HCT116 (cell line): ENCODE data around the gene ERMP1. TPM values are rescaled to one million over a fixed set of nuclear protein-coding genes. Genes with fewer than 3 reads are reported as not detected.

Experiments used
- ATAC-seq: fragments of 200-7000 bp; cut with Tn5 transposase; 2 replicates; pipeline ENCODE4 v1.9.1; 2020; ENCODE audit warnings: mild to moderate bottlenecking, moderate library complexity
- BruUV-seq: library from RNA; stranded (reverse); fragments of 400-500 nt; replicated peaks from 2 replicates; lab custom pipeline; 2021; lab: Mats Ljungman, UMichigan
- CTCF ChIA-PET: fragments of 300-600 bp; sonication (Branson Sonifier 250); formaldehyde crosslinking; loops from one replicate; lab custom pipeline; 2021; ENCODE audit warnings: antibody characterized with exemption; lab: Charles Lee
- POLR2A ChIA-PET: fragments of 300-600, 350-600 bp; sonication (Branson Sonifier 250); formaldehyde crosslinking; loops from one replicate; lab custom pipeline; 2021; ENCODE audit warnings: antibody characterized with exemption; lab: Charles Lee
- RAD21 ChIA-PET, 2 experiments: fragments of 300-600 bp; sonication (Branson Sonifier 250); formaldehyde crosslinking; loops; one replicate each; lab custom pipeline; 2023; ENCODE audit warnings: low total read pairs in 2 of 2; ENCODE audit not compliant: uncharacterized antibody in 2 of 2, unreplicated experiment in 2 of 2, low non-redundant PET in 1 of 2; lab: Charles Lee
- DNase-seq: peaks from one replicate; pipeline ENCODE4 v3.0.0-alpha.2; 2010; ENCODE audit warnings: low read depth, low spot score
- H2AFZ ChIP-seq: fragments of 200-600 bp; shearing (Covaris generic), sonication (generic); 2 replicates; pipeline ENCODE4 v1.6.1; 2017; ENCODE audit warnings: low read depth, mixed run types, mixed read lengths, antibody characterized with exemption, low read length; ENCODE audit not compliant: poor library complexity, severe bottlenecking
- H3K27ac ChIP-seq: 2 replicates; pipeline ENCODE4 v1.5.1; 2012; ENCODE audit warnings: low read depth, low read length
- H3K27me3 ChIP-seq: fragments of 200-600 bp; sonication (generic); 2 replicates; pipeline ENCODE4 v1.6.1; 2016; ENCODE audit warnings: mixed run types, low read length, mixed read lengths; ENCODE audit not compliant: insufficient read depth
- H3K36me3 ChIP-seq, 2 experiments: fragments of 200-500 bp in 1 of 2; fragments of 200-600 bp in 1 of 2; sonication (Bioruptor generic) in 1 of 2; sonication (generic) in 1 of 2; 2 replicates each; pipeline versions ENCODE4 v1.5.1 to v1.6.1; 2014 to 2016; ENCODE audit warnings: low read length in 2 of 2, inconsistent platforms in 1 of 2, mixed read lengths in 1 of 2, mixed run types in 1 of 2; ENCODE audit not compliant: insufficient read depth in 2 of 2, control insufficient read depth in 1 of 2
- H3K4me1 ChIP-seq, 2 experiments: fragments of 200-600 bp in 1 of 2; sonication (generic) in 1 of 2; 2 replicates each; pipeline versions ENCODE4 v1.5.1 to v1.6.1; 2012 to 2017; ENCODE audit warnings: low read length in 2 of 2, inconsistent platforms in 1 of 2, mild to moderate bottlenecking in 1 of 2, mixed read lengths in 1 of 2, mixed run types in 1 of 2, moderate library complexity in 1 of 2; ENCODE audit not compliant: insufficient read depth in 2 of 2, control insufficient read depth in 1 of 2
- H3K4me2 ChIP-seq: fragments of 200-600 bp; sonication (generic); 2 replicates; pipeline ENCODE4 v1.6.1; 2017; ENCODE audit warnings: mixed run types, low read length, mixed read lengths
- H3K4me3 ChIP-seq, 2 experiments: fragments of 200-600 bp in 1 of 2; sonication (generic) in 1 of 2; replicated peaks in 1 of 2; 2 replicates each; pipeline ENCODE4 v1.5.1; 2011 to 2016; ENCODE audit warnings: low read length in 2 of 2, control low read depth in 1 of 2, low read depth in 1 of 2, mild to moderate bottlenecking in 1 of 2, mixed read lengths in 1 of 2, mixed run types in 1 of 2
- H3K79me2 ChIP-seq: fragments of 200-600 bp; sonication (generic); 2 replicates; pipeline ENCODE4 v1.6.1; 2017; ENCODE audit warnings: mild to moderate bottlenecking, mixed run types, low read length, moderate library complexity, mixed read lengths; ENCODE audit not compliant: insufficient read depth
- H3K9ac ChIP-seq: fragments of 200-600 bp; sonication (generic); 2 replicates; pipeline ENCODE4 v1.6.1; 2016; ENCODE audit warnings: low read length, mixed read lengths
- H3K9me2 ChIP-seq: fragments of 200-600 bp; sonication (generic), shearing (Covaris generic); 2 replicates; pipeline ENCODE4 v1.6.1; 2017; ENCODE audit warnings: mixed run types, mild to moderate bottlenecking, moderate library complexity; ENCODE audit not compliant: insufficient read depth
- H3K9me3 ChIP-seq, 2 experiments: fragments of 200-500 bp in 1 of 2; fragments of 200-600 bp in 1 of 2; sonication (Bioruptor generic) in 1 of 2; sonication (generic) in 1 of 2; 2 replicates each; pipeline ENCODE4 v1.6.1; 2014 to 2017; ENCODE audit warnings: low read length in 2 of 2, mixed read lengths in 2 of 2, inconsistent platforms in 1 of 2, low read depth in 1 of 2, mild to moderate bottlenecking in 1 of 2, mixed run types in 1 of 2, moderate library complexity in 1 of 2; ENCODE audit not compliant: control insufficient read depth in 1 of 2, insufficient read depth in 1 of 2
- H4K20me1 ChIP-seq: fragments of 200-600 bp; sonication (generic), shearing (Covaris generic); 2 replicates; pipeline ENCODE4 v1.6.1; 2017; ENCODE audit warnings: mixed run types, mild to moderate bottlenecking, moderate library complexity; ENCODE audit not compliant: insufficient read depth
- ATF3 ChIP-seq: IDR thresholded peaks from 2 replicates; pipeline ENCODE4 v1.6.1; 2012
- CBX3 ChIP-seq: IDR thresholded peaks from 2 replicates; pipeline ENCODE4 v1.6.1; 2012; ENCODE audit warnings: low read depth
- CEBPB ChIP-seq: IDR thresholded peaks from 2 replicates; pipeline ENCODE4 v1.6.1; 2012; ENCODE audit warnings: low read depth
- CTCF ChIP-seq, 3 experiments: fragments of 200-600 bp in 1 of 3; sonication (generic) in 1 of 3; IDR thresholded peaks in 2 of 3; conservative IDR thresholded peaks in 1 of 3; 2 replicates each; pipeline ENCODE4 v1.5.1; 2012 to 2017; ENCODE audit warnings: low read depth in 2 of 3, low read length in 2 of 3, antibody characterized with exemption in 1 of 3, borderline replicate concordance in 1 of 3, control low read depth in 1 of 3, mild to moderate bottlenecking in 1 of 3, mixed read lengths in 1 of 3, mixed run types in 1 of 3, moderate library complexity in 1 of 3; ENCODE audit not compliant: insufficient read depth in 1 of 3
- EGR1 ChIP-seq: IDR thresholded peaks from 2 replicates; pipeline ENCODE4 v1.6.1; 2012; ENCODE audit warnings: low read depth
- ELF1 ChIP-seq: IDR thresholded peaks from 2 replicates; pipeline ENCODE4 v1.6.1; 2012; ENCODE audit warnings: low read depth, borderline replicate concordance
- EZH2phosphoT487 ChIP-seq: fragments of 200-600 bp; IDR thresholded peaks from 2 replicates; pipeline ENCODE4 v1.6.1; 2018; ENCODE audit warnings: antibody characterized with exemption, borderline replicate concordance
- FOSL1 ChIP-seq: IDR thresholded peaks from 2 replicates; pipeline ENCODE4 v1.6.1; 2012; ENCODE audit warnings: low read depth
- JUND ChIP-seq: IDR thresholded peaks from 2 replicates; pipeline ENCODE4 v1.6.1; 2012
- MAX ChIP-seq: IDR thresholded peaks from 2 replicates; pipeline ENCODE4 v1.6.1; 2012
- POLR2A ChIP-seq: IDR thresholded peaks from 2 replicates; pipeline ENCODE4 v1.7.0; 2011; ENCODE audit warnings: borderline replicate concordance; ENCODE audit not compliant: insufficient read depth, insufficient read length; ENCODE audit errors: extremely low read depth
- POLR2AphosphoS5 ChIP-seq: IDR thresholded peaks from 2 replicates; pipeline ENCODE4 v1.6.1; 2011; ENCODE audit warnings: mild to moderate bottlenecking, low read depth, low read length, moderate library complexity
- RAD21 ChIP-seq: IDR thresholded peaks from 2 replicates; pipeline ENCODE4 v1.6.1; 2012; ENCODE audit warnings: low read depth, mild to moderate bottlenecking
- REST ChIP-seq: IDR thresholded peaks from 2 replicates; pipeline ENCODE4 v1.6.1; 2012; ENCODE audit warnings: low read depth
- SIN3A ChIP-seq: IDR thresholded peaks from 2 replicates; pipeline ENCODE4 v1.6.1; 2012; ENCODE audit warnings: low read depth
- TCF7L2 ChIP-seq: IDR thresholded peaks from 2 replicates; pipeline ENCODE4 v1.7.0; 2011; ENCODE audit warnings: borderline replicate concordance, inconsistent platforms; ENCODE audit not compliant: insufficient read depth, insufficient read length; ENCODE audit errors: extremely low read depth
- YY1 ChIP-seq: IDR thresholded peaks from 2 replicates; pipeline ENCODE4 v1.6.1; 2011; ENCODE audit warnings: low read length, low read depth, moderate library complexity, mild to moderate bottlenecking; ENCODE audit not compliant: insufficient replicate concordance; ENCODE audit errors: extremely low read depth
- ZFX ChIP-seq: fragments of 450-650 bp; IDR thresholded peaks from 2 replicates; pipeline ENCODE4 v1.6.1; 2017
- intact Hi-C: fragments of 100-400 bp; cut with micrococcal nuclease; formaldehyde crosslinking; loops from 2 replicates; pipeline ENCODE4 v1.10.0; 2022
- total RNA-seq: library from RNA; stranded (reverse); gene quantifications from one replicate; pipeline ENCODE4 v1.2.1, GENCODE V29; 2021; ENCODE audit not compliant: unreplicated experiment

The ERMP1 gene
- total RNA-seq, 1 experiment from 2014 or later: 29.9 TPM

GRCh38 chr9:5798581-5798980 lies 34.3 kb downstream of the ERMP1 start (continued):
- TF ChIP-seq CTCF (IDR thresholded peaks at IDR 0.05 in 2 of 3, conservative IDR thresholded peaks at IDR 0.05 in 1 of 3; ENCODE audit: borderline replicate concordance in 1 of 3, insufficient read depth in 1 of 3, low read depth in 2 of 3, low read length in 2 of 3): no peak
- TF ChIP-seq, all 23 proteins: peak for 0

- Histone ChIP-seq H3K36me3 (peaks cover 2 to 12% of the 10 kb centered on the region in 2 experiments; a peak in 2 of 4 replicates), H3K27ac (no peak overlapping the region), H3K27me3 (no peaks in the 10 kb centered on the region), H3K9me2 (no peaks in the 10 kb centered on the region), H3K4me1 (no peaks in the 10 kb centered on the region), H3K9me3 (no peaks in the 10 kb centered on the region), H3K4me3 (no peak overlapping the region), H3K4me2 (no peak overlapping the region), H4K20me1 (peaks cover 6% of the 10 kb centered on the region; the same call in 1 of the 2 replicates), H3K79me2 (peaks cover 16% of the 10 kb centered on the region), H2AFZ (no peak overlapping the region), H3K9ac (no peak overlapping the region)
- ATAC-seq (no peak), DNase-seq (no peak)
- ChIA-PET POLR2A (no interaction called here), CTCF (no interaction called here), RAD21 (no interaction called here)
- BruUV-seq: no TSS peak
- intact Hi-C loops: loop anchor here (5.0 kb wide), 1 partner anchor 81 kb away; no protein-coding TSS in a partner anchor
- no peak for TF ChIP-seq ZFX
- TF ChIP-seq YY1: no peak
- no peak for TF ChIP-seq TCF7L2
- no peak for TF ChIP-seq ATF3
- no peak for TF ChIP-seq EZH2phosphoT487
- no peak for TF ChIP-seq SIN3A
- no peak for TF ChIP-seq MAX
- no peak for TF ChIP-seq EGR1
- no peak for TF ChIP-seq POLR2A
- no peak for TF ChIP-seq FOSL1
- TF ChIP-seq ELF1: no peak
- no peak for TF ChIP-seq POLR2AphosphoS5
- TF ChIP-seq JUND: no peak
- TF ChIP-seq CEBPB: no peak
- TF ChIP-seq RAD21: no peak
- no peak for TF ChIP-seq CBX3
- TF ChIP-seq REST: no peak
Observed at GRCh38 chr9:5796298-5796697, 36.6 kb downstream of the ERMP1 start.
